ENCODE data around the gene TMEM30A. TPM values are rescaled to one million over a fixed set of nuclear protein-coding genes. Genes with fewer than 3 reads are reported as not detected.

TMEM30A gene
- 10 to 100 TPM; 51.5 to 61.6 TPM for total RNA-seq

GRCh38 chr6:75284632-75285282 is at the start of gene TMEM30A:
Gene TMEM30A (minus strand): TSS chr6:75284792. CDS start chr6:75284638, 154 bp downstream.
- H3K36me3 Mint-ChIP-seq = peaks cover 9% of the 10 kb centered on the region
- H3K9me3 Mint-ChIP-seq = no peaks in the 10 kb centered on the region
- H3K27ac Mint-ChIP-seq = no peak within 1 kb of the TSS
- ATAC-seq (ENCODE audit: low read depth) (peak; percentile 95), DNase-seq (peak; percentile 93)
- no peak within 1 kb of the TSS for H3K4me3 Mint-ChIP-seq
- POLR2A ChIA-PET = interaction anchor here (0.7 to 3.2 kb wide), 6 partner anchors 9 to 590 kb away, joined by 3 to 33 read pairs (median 5); partner anchors contain the start of genes COX7A2 and SENP6
- peaks cover 38% of the 10 kb centered on the region for H3K4me1 Mint-ChIP-seq
- H3K27me3 Mint-ChIP-seq = no peaks in the 10 kb centered on the region

GRCh38 chr6:75333676-75334200 is 49.1 kb upstream of the TMEM30A start:
- ATAC-seq (ENCODE audit: low read depth) = no peak
- POLR2A ChIA-PET = no interaction called here
- Mint-ChIP-seq H3K9me3 (no peaks in the 10 kb centered on the region), H3K36me3 (no peaks in the 10 kb centered on the region), H3K27ac (no peak overlapping the region), H3K4me1 (peaks cover 1% of the 10 kb centered on the region), H3K4me3 (no peak overlapping the region), H3K27me3 (peaks cover 24% of the 10 kb centered on the region)
- no peak for DNase-seq

- H3K4me1 Mint-ChIP-seq = no peaks in the 10 kb centered on the region
- POLR2A ChIA-PET = no interaction called here
Measured at GRCh38 chr6:75331151-75331550, 46.6 kb upstream of the TMEM30A start.

GRCh38 chr6:75329703-75330102 is 45.1 kb upstream of the TMEM30A start:
- no peak overlapping the region for H3K27ac Mint-ChIP-seq
- POLR2A ChIA-PET = no interaction called here
- no peak overlapping the region for H3K4me3 Mint-ChIP-seq
- no peaks in the 10 kb centered on the region for H3K36me3 Mint-ChIP-seq
- H3K9me3 Mint-ChIP-seq = peaks cover 1% of the 10 kb centered on the region
- DNase-seq = no peak
- H3K27me3 Mint-ChIP-seq = peaks cover 21% of the 10 kb centered on the region
- ATAC-seq (ENCODE audit: low read depth) = no peak
- no peaks in the 10 kb centered on the region for H3K4me1 Mint-ChIP-seq

More at GRCh38 chr6:75331151-75331550, 46.6 kb upstream of the TMEM30A start:
- no peaks in the 10 kb centered on the region for H3K9me3 Mint-ChIP-seq
- H3K4me3 Mint-ChIP-seq = no peak overlapping the region
- peaks cover 26% of the 10 kb centered on the region for H3K27me3 Mint-ChIP-seq
- DNase-seq (no peak), ATAC-seq (ENCODE audit: low read depth) (no peak)
- H3K27ac Mint-ChIP-seq = no peak overlapping the region
- no peaks in the 10 kb centered on the region for H3K36me3 Mint-ChIP-seq

GRCh38 chr6:75327807-75328206 is 43.2 kb upstream of the TMEM30A start:
- DNase-seq (no peak), ATAC-seq (ENCODE audit: low read depth) (no peak)
- H3K36me3 Mint-ChIP-seq = no peaks in the 10 kb centered on the region
- no peaks in the 10 kb centered on the region for H3K4me1 Mint-ChIP-seq
- POLR2A ChIA-PET = no interaction called here
- no peak overlapping the region for H3K27ac Mint-ChIP-seq
- H3K4me3 Mint-ChIP-seq = no peak overlapping the region
- peaks cover 1% of the 10 kb centered on the region for H3K9me3 Mint-ChIP-seq
- peaks cover 16% of the 10 kb centered on the region for H3K27me3 Mint-ChIP-seq

GRCh38 chr6:75326557-75327258 is 42.1 kb upstream of the TMEM30A start:
- Mint-ChIP-seq H3K36me3 (no peaks in the 10 kb centered on the region), H3K27ac (no peak overlapping the region)

GRCh38 chr6:75318900-75319299 is 34.3 kb upstream of the TMEM30A start:
- Mint-ChIP-seq H3K9me3 (no peaks in the 10 kb centered on the region), H3K27me3 (peaks cover 18% of the 10 kb centered on the region), H3K4me3 (no peak overlapping the region), H3K36me3 (no peaks in the 10 kb centered on the region), H3K4me1 (no peaks in the 10 kb centered on the region), H3K27ac (no peak overlapping the region)
- DNase-seq (no peak), ATAC-seq (ENCODE audit: low read depth) (no peak)
- POLR2A ChIA-PET = no interaction called here

More at GRCh38 chr6:75326557-75327258, 42.1 kb upstream of the TMEM30A start:
- no peaks in the 10 kb centered on the region for H3K4me1 Mint-ChIP-seq
- POLR2A ChIA-PET = no interaction called here
- peaks cover 11% of the 10 kb centered on the region for H3K27me3 Mint-ChIP-seq
- no peak overlapping the region for H3K4me3 Mint-ChIP-seq
- H3K9me3 Mint-ChIP-seq = peaks cover 1% of the 10 kb centered on the region
- DNase-seq = no peak
- ATAC-seq (ENCODE audit: low read depth) = no peak

GRCh38 chr6:75317503-75318206 is 33.1 kb upstream of the TMEM30A start:
- H3K27ac Mint-ChIP-seq = no peak overlapping the region

GRCh38 chr6:75315978-75316377 is 31.4 kb upstream of the TMEM30A start:
- no peak overlapping the region for H3K27ac Mint-ChIP-seq
- H3K9me3 Mint-ChIP-seq = no peaks in the 10 kb centered on the region
- H3K4me3 Mint-ChIP-seq = no peak overlapping the region
- POLR2A ChIA-PET = no interaction called here
- no peak for DNase-seq
- no peaks in the 10 kb centered on the region for H3K36me3 Mint-ChIP-seq
- peaks cover 21% of the 10 kb centered on the region for H3K27me3 Mint-ChIP-seq
- no peak for ATAC-seq (ENCODE audit: low read depth)
- H3K4me1 Mint-ChIP-seq = no peaks in the 10 kb centered on the region

More at GRCh38 chr6:75317503-75318206, 33.1 kb upstream of the TMEM30A start:
- no peak for DNase-seq
- Mint-ChIP-seq H3K4me1 (no peaks in the 10 kb centered on the region), H3K4me3 (no peak overlapping the region), H3K36me3 (no peaks in the 10 kb centered on the region), H3K9me3 (no peaks in the 10 kb centered on the region), H3K27me3 (peaks cover 22% of the 10 kb centered on the region)
- POLR2A ChIA-PET = no interaction called here
- no peak for ATAC-seq (ENCODE audit: low read depth)

GRCh38 chr6:75308250-75308988 is 23.8 kb upstream of the TMEM30A start:
- no peak for ATAC-seq (ENCODE audit: low read depth)
- H3K9me3 Mint-ChIP-seq = no peaks in the 10 kb centered on the region
- H3K36me3 Mint-ChIP-seq = no peaks in the 10 kb centered on the region
- peaks cover 4% of the 10 kb centered on the region for H3K4me1 Mint-ChIP-seq
- H3K27ac Mint-ChIP-seq = no peak overlapping the region
- POLR2A ChIA-PET = no interaction called here
- H3K4me3 Mint-ChIP-seq = no peak overlapping the region
- DNase-seq = no peak
- H3K27me3 Mint-ChIP-seq = peaks cover 2% of the 10 kb centered on the region

- no peaks in the 10 kb centered on the region for H3K36me3 Mint-ChIP-seq
- peaks cover 4% of the 10 kb centered on the region for H3K4me1 Mint-ChIP-seq
- POLR2A ChIA-PET = no interaction called here
- no peak for DNase-seq
- H3K27me3 Mint-ChIP-seq = peaks cover 2% of the 10 kb centered on the region
- H3K27ac Mint-ChIP-seq = no peak overlapping the region
- no peak for ATAC-seq (ENCODE audit: low read depth)
- H3K4me3 Mint-ChIP-seq = no peak overlapping the region
- H3K9me3 Mint-ChIP-seq = no peaks in the 10 kb centered on the region
Measured at GRCh38 chr6:75307364-75308004, 22.9 kb upstream of the TMEM30A start.

- DNase-seq (no peak), ATAC-seq (ENCODE audit: low read depth) (no peak)
- H3K4me1 Mint-ChIP-seq = peaks cover 4% of the 10 kb centered on the region
- no peaks in the 10 kb centered on the region for H3K9me3 Mint-ChIP-seq
- POLR2A ChIA-PET = no interaction called here
- H3K27me3 Mint-ChIP-seq = peaks cover 2% of the 10 kb centered on the region
- no peak overlapping the region for H3K27ac Mint-ChIP-seq
- no peaks in the 10 kb centered on the region for H3K36me3 Mint-ChIP-seq
- H3K4me3 Mint-ChIP-seq = no peak overlapping the region
Measured at GRCh38 chr6:75306064-75306463, 21.5 kb upstream of the TMEM30A start.

GRCh38 chr6:75305573-75305972 is 21.0 kb upstream of the TMEM30A start:
- no peak for DNase-seq
- Mint-ChIP-seq H3K9me3 (no peaks in the 10 kb centered on the region), H3K27ac (no peak overlapping the region), H3K27me3 (peaks cover 2% of the 10 kb centered on the region), H3K4me1 (peaks cover 4% of the 10 kb centered on the region), H3K36me3 (no peaks in the 10 kb centered on the region), H3K4me3 (no peak overlapping the region)
- POLR2A ChIA-PET = no interaction called here
- ATAC-seq (ENCODE audit: low read depth) = no peak
